PC-9 (cell line): Measurements from ENCODE around the gene CPPED1. TPM values are rescaled to one million over a fixed set of nuclear protein-coding genes. Genes with fewer than 3 reads are reported as not detected.

ENCODE experiments used
- BruUV-seq: library from RNA; stranded (reverse); fragments of 400-500 nt; replicated peaks from 2 replicates; lab custom pipeline; 2021; lab: Mats Ljungman, UMichigan
- CTCF ChIA-PET: fragments of 300-600 bp; sonication (Branson Sonifier 250); formaldehyde crosslinking; loops from one replicate; lab custom pipeline; 2022; ENCODE audit warnings: antibody characterized with exemption; lab: Charles Lee
- POLR2A ChIA-PET: fragments of 300-600 bp; sonication (Branson Sonifier 250); formaldehyde crosslinking; loops from one replicate; lab custom pipeline; 2022; ENCODE audit warnings: antibody characterized with exemption; ENCODE audit not compliant: unreplicated experiment; lab: Charles Lee
- DNase-seq, 2 experiments: peaks; one replicate each; pipeline versions ENCODE4 v3.0.0 to v3.0.0-alpha.2; 2015 to 2022; ENCODE audit warnings: mixed read lengths in 1 of 2
- H2AFZ ChIP-seq: fragments of 200-600 bp; sonication (generic); 2 replicates; pipeline ENCODE4 v1.8.1; 2017; ENCODE audit warnings: antibody characterized with exemption
- H3F3A ChIP-seq: fragments of 200-600 bp; sonication (generic); 2 replicates; pipeline ENCODE4 v1.8.1; 2017; ENCODE audit warnings: antibody characterized with exemption, mild to moderate bottlenecking, low read depth; ENCODE audit not compliant: insufficient read depth
- H3K27ac ChIP-seq: fragments of 200-600 bp; sonication (generic); 2 replicates; pipeline ENCODE4 v1.6.1; 2016; ENCODE audit warnings: mixed run types
- H3K27me3 ChIP-seq: fragments of 200-600 bp; sonication (generic); 2 replicates; pipeline ENCODE4 v1.6.1; 2016; ENCODE audit warnings: low read depth, mixed run types; ENCODE audit not compliant: insufficient read depth
- H3K36me3 ChIP-seq: fragments of 200-600 bp; sonication (generic); 2 replicates; pipeline ENCODE4 v1.6.1; 2016; ENCODE audit warnings: low read depth, mixed run types
- H3K4me1 ChIP-seq: fragments of 200-600 bp; sonication (generic); replicated peaks from 2 replicates; pipeline ENCODE4 v1.6.1; 2016; ENCODE audit warnings: mixed run types; ENCODE audit not compliant: insufficient read depth
- H3K4me2 ChIP-seq: fragments of 200-600 bp; sonication (generic); 2 replicates; pipeline ENCODE4 v1.6.1; 2017; ENCODE audit warnings: mixed run types
- H3K4me3 ChIP-seq: fragments of 200-600 bp; sonication (generic); 2 replicates; pipeline ENCODE4 v1.6.1; 2016; ENCODE audit warnings: mixed run types
- H3K79me2 ChIP-seq: fragments of 200-600 bp; sonication (generic); 2 replicates; pipeline ENCODE4 v1.6.1; 2017; ENCODE audit warnings: low read depth, mixed run types
- H3K9me2 ChIP-seq: fragments of 200-600 bp; sonication (generic); 2 replicates; pipeline ENCODE4 v1.8.1; 2017; ENCODE audit warnings: mild to moderate bottlenecking; ENCODE audit not compliant: insufficient read depth
- H3K9me3 ChIP-seq: fragments of 200-600 bp; sonication (generic); 2 replicates; pipeline ENCODE4 v1.8.1; 2016; ENCODE audit warnings: low read depth; ENCODE audit not compliant: insufficient read depth
- H4K20me1 ChIP-seq: fragments of 200-600 bp; sonication (generic); 2 replicates; pipeline ENCODE4 v1.8.1; 2017; ENCODE audit not compliant: insufficient read depth
- CTCF ChIP-seq: fragments of 200-600 bp; sonication (generic); conservative IDR thresholded peaks from 2 replicates; pipeline ENCODE4 v1.6.1; 2017; ENCODE audit warnings: mixed run types, antibody characterized with exemption, mild to moderate bottlenecking, moderate library complexity
- EZH2 ChIP-seq: fragments of 200-600 bp; sonication (generic); IDR thresholded peaks from 2 replicates; pipeline ENCODE4 v1.8.0; 2017; ENCODE audit warnings: antibody characterized with exemption, low read depth
- intact Hi-C: fragments of 100-400 bp; cut with micrococcal nuclease; formaldehyde crosslinking; loops from one replicate; pipeline ENCODE4 v1.10.0; 2022; ENCODE audit not compliant: unreplicated experiment
- total RNA-seq: library from RNA; stranded (reverse); gene quantifications from 2 replicates; pipeline ENCODE4 v1.2.3, GENCODE V29; 2021

CPPED1 gene
- total RNA-seq, 1 experiment from 2014 or later, result 66.9 TPM

- 0 out of 2 replicates have a peak, but pooled peaks cover under 1% of the 10 kb centered on the region for H3K9me3 ChIP-seq
- H3K27ac ChIP-seq, result no peak overlapping the region
- no peaks in the 10 kb centered on the region for H3K27me3 ChIP-seq
- no peak for TF ChIP-seq CTCF
- intact Hi-C loops, result no loop called here
- peaks cover 19% of the 10 kb centered on the region for H3K36me3 ChIP-seq
- no peaks in the 10 kb centered on the region for H3K9me2 ChIP-seq
- POLR2A ChIA-PET, result no interaction called here
- H4K20me1 ChIP-seq, result 0 out of 2 replicates have a peak, but pooled peaks cover 3% of the 10 kb centered on the region
- BruUV-seq, result no TSS peak
- no peak overlapping the region for H2AFZ ChIP-seq
- no peaks in the 10 kb centered on the region for H3F3A ChIP-seq
- CTCF ChIA-PET, result no interaction called here
- DNase-seq, result no peak
- no peak overlapping the region for H3K4me3 ChIP-seq
- 0 out of 2 replicates have a peak, but pooled peaks cover under 1% of the 10 kb centered on the region for H3K79me2 ChIP-seq
- no peak overlapping the region for H3K4me2 ChIP-seq
- H3K4me1 ChIP-seq, result no peaks in the 10 kb centered on the region
Measured at GRCh38 chr16:12778726-12779125, 25.0 kb downstream of the CPPED1 start.

GRCh38 chr16:12775656-12776236, 27.9 kb downstream of the CPPED1 start:
- Histone ChIP-seq H3K9me3 (no peaks in the 10 kb centered on the region), H3K9me2 (no peaks in the 10 kb centered on the region), H3F3A (no peaks in the 10 kb centered on the region), H3K79me2 (no peaks in the 10 kb centered on the region), H2AFZ (no peak overlapping the region), H4K20me1 (peaks cover 3% of the 10 kb centered on the region; the same call in 1 of the 2 replicates), H3K4me3 (no peak overlapping the region), H3K27ac (no peak overlapping the region), H3K4me2 (no peak overlapping the region), H3K4me1 (no peaks in the 10 kb centered on the region), H3K27me3 (no peaks in the 10 kb centered on the region), H3K36me3 (peaks cover 15% of the 10 kb centered on the region)
- TF ChIP-seq EZH2, result no peak
- TF ChIP-seq CTCF, result no peak
- ChIA-PET POLR2A (no interaction called here), CTCF (interaction anchor here (0.7 kb wide), 1 partner anchor 36 kb away, joined by 5 read pairs; no protein-coding TSS in a partner anchor)
- intact Hi-C loops, result no loop called here
- no TSS peak for BruUV-seq
- no peak for DNase-seq

GRCh38 chr16:12773221-12773620, 30.5 kb downstream of the CPPED1 start:
- peaks cover 3% of the 10 kb centered on the region; the same call in 1 of the 2 replicates for H4K20me1 ChIP-seq
- H3K4me2 ChIP-seq, result no peak overlapping the region
- H3K27ac ChIP-seq, result no peak overlapping the region
- no peaks in the 10 kb centered on the region for H3K9me3 ChIP-seq
- TF ChIP-seq EZH2, result no peak
- no peak overlapping the region for H2AFZ ChIP-seq
- H3K4me3 ChIP-seq, result no peak overlapping the region
- no peaks in the 10 kb centered on the region for H3K4me1 ChIP-seq
- DNase-seq, result no peak
- H3F3A ChIP-seq, result no peaks in the 10 kb centered on the region
- ChIA-PET POLR2A (no interaction called here), CTCF (no interaction called here)
- peaks cover 8% of the 10 kb centered on the region; the same call in 1 of the 2 replicates for H3K79me2 ChIP-seq
- peaks cover 14% of the 10 kb centered on the region; the same call in 1 of the 2 replicates for H3K36me3 ChIP-seq
- H3K27me3 ChIP-seq, result no peaks in the 10 kb centered on the region
- intact Hi-C loops, result no loop called here
- no TSS peak for BruUV-seq
- H3K9me2 ChIP-seq, result no peaks in the 10 kb centered on the region
